HFF-Myc (cell line): Measurements from ENCODE around the gene TTC28.
"Not testable (repeated sequence)": the region's sequence is repeated elsewhere in the genome, so short reads cannot be mapped to it uniquely, and the experiment has no call there.

ENCODE experiments used
- DNase-seq: peaks from one replicate; pipeline ENCODE4 v3.0.0-alpha.2; 2011; ENCODE audit warnings: low read depth; ENCODE audit errors: extremely low read depth
- H3K4me3 ChIP-seq: replicated peaks from 2 replicates; pipeline ENCODE4 v1.5.1; 2011; ENCODE audit warnings: low read depth, mild to moderate bottlenecking, control low read depth, low read length
- CTCF ChIP-seq: IDR thresholded peaks from 2 replicates; pipeline ENCODE4 v1.5.1; 2012; ENCODE audit warnings: mild to moderate bottlenecking, low read depth, low read length, control low read depth; ENCODE audit errors: missing control alignments

Gene TTC28

GRCh38 chr22:28077166-28077565, 602.5 kb downstream of the TTC28 start:
- DNase-seq: no peak
- no peak for TF ChIP-seq CTCF
- no peak overlapping the region for H3K4me3 ChIP-seq

- DNase-seq: peak; percentile 68
- no peak for TF ChIP-seq CTCF
- no peak overlapping the region for H3K4me3 ChIP-seq
Observed at GRCh38 chr22:28075358-28075981, 604.2 kb downstream of the TTC28 start.

GRCh38 chr22:28074526-28074925, 605.1 kb downstream of the TTC28 start:
- no peak for TF ChIP-seq CTCF
- DNase-seq: no peak

DNA sequence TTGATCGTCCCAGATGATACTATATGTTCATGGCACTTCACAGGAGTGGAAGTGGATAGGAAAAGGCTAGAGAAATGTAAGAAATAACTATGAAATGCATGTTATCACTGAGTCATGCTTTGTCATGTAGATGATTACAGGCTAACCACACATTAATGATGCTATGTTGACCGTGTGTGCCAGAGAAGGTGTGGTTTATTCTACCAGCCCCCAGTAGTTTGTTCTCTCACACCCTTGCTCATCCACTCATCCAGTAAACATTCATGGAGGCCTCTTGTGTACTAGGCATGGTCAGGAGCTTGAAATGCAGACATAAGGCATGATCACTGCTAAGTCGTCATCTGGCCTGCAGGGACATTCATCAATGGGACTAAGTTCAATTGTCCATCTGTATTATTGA, 607.6 kb downstream of the TTC28 start:
- TF ChIP-seq CTCF: no peak
- no peak for DNase-seq
- no peak overlapping the region for H3K4me3 ChIP-seq

More at GRCh38 chr22:28074526-28074925, 605.1 kb downstream of the TTC28 start:
- H3K4me3 ChIP-seq: no peak overlapping the region

DNA sequence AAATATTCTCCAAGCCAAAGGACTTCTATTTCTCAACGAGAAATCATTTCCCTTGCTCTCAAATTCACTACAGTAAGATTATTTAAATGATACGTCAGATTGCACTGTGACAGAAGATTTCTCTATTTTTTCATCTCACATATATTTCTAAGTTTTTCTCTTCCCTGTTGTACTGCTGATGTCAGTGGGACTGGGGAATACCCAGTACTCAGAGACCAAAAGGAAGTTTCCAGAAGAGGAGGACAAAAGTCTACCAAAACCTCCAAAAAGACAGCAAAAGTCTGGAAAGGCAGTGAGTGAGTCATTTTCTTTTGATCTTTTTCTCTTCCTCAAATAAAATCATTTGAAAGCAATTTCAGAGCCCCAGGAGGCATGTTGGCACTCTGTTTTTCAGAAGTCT, 610.8 kb downstream of the TTC28 start:
- H3K4me3 ChIP-seq: no peak overlapping the region
- TF ChIP-seq CTCF: no peak
- no peak for DNase-seq

- no peak for TF ChIP-seq CTCF
- no peak for DNase-seq
- no peak overlapping the region for H3K4me3 ChIP-seq
Observed at GRCh38 chr22:28064920-28065319, 614.7 kb downstream of the TTC28 start.

DNA sequence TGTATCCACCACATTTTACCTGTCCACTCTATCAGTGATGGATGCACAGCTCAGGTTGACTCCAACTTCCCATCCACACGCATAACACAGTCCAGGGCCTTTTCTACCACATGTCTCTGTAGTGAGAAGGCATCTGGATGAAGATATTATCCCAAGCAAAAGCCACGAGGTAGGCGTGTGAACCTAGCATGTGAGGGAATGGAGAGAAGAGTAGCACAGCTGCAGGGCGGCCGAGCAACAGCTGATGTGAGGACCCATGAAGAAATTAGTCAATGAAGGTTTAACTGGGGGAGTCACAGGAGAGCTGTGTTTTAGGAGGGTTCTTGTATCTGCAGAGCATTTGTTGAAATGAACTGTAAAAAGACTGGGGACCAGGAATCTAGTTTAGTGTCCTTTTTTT, 616.0 kb downstream of the TTC28 start:
- no peak for TF ChIP-seq CTCF
- no peak for DNase-seq
- H3K4me3 ChIP-seq: no peak overlapping the region

DNA sequence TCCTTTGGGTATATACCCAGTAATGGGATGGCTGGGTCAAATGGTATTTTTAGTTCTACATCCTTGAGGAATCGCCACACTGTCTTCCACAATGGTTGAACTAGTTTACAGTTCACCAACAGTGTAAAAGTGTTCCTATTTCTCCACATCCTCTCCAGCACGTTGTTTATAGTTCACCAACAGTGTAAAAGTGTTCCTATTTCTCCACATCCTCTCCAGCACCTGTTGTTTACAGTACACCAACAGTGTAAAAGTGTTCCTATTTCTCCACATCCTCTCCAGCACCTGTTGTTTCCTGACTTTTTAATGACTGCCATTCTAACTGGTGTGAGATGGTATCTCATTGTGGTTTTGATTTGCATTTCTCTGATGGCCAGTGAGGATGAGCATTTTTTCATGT, 619.0 kb downstream of the TTC28 start:
- not testable (repeated sequence) for H3K4me3 ChIP-seq, DNase-seq
